ENCODE results near the gene TRMT11. TPM values are rescaled to one million over a fixed set of nuclear protein-coding genes. Genes with fewer than 3 reads are reported as not detected.

Gene TRMT11
- total RNA-seq, 1 donor from 2014 or later: 27.2 TPM

DNA sequence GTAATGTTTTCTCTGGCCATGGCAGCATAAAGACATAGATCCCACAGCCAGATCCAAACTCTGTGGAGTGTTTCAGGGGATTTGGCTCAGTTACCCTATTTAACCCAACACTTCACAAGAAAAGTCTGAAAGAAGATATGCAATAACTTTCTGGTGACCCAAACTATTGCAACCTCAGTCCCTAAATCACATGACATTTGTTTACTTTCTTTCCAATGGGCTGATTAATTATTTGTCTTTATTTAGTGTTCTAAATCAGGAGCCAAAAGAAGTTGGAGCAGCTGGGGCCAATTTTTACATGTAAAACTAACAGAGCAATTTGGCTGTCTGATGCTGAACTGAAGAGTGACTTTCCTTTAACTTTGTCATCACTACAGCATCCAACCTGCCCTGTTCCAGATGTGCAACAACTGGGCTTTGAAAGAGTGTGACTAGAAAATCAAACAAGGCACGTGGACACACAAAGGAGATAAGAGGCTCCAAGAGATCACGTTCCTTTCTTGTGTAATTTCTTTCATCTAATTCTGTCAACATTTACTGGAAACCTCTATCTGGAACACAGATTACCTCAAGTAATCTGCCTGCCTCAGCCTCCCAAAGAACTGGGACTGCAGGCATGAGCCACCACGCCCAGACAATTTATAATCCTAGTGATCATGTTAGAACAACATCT, 90.8 kb downstream of the TRMT11 start:
- no peak for DNase-seq (ENCODE audit: low read depth)

DNA sequence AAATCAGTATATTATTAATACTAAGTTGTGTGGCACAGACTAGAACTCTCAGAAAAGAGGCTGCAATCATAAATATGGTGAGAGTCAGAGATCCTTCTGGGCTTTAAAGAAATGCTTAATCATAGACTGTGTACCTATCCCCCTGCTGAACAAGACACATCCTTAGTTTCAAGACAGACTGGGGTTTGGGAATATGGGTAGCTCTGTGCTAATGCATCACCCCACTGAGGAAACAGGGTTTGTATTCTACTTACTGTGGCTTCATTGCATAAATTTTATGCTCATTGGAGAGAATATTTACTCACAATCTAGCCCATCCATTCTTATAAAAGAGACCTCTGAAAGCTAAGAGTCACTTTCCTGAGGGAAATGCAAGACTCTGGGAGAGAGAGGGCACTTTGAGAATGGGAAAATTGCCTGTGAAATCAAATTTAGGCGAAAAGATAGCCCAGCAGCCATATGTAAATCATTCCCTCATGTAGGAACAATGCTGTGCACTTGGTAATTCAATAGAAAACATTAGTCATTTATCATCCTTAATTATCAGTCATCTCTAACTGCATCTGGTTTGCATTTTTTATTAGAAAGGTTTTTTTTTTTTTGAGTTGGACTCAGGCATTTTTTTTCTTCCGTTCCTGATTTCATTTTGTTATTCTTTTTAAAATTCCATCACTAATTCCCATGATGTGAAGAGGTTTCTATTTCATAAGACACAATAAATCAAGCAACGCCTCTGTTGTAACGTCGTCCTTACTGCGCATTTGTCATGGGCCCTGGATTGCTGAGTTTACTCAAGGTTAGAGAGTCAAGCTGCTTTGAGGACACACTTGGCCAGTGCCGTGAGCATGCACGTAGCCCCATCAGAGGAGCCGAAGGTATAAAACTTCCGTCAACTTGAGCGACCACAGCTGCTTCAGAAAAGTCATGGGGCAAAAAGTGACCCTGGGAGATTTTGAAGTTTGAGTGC, 91.8 kb downstream of the TRMT11 start:
- DNase-seq (ENCODE audit: low read depth): no peak

GRCh38 chr6:126083875-126084274, 97.5 kb downstream of the TRMT11 start:
- DNase-seq (ENCODE audit: low read depth): no peak

DNA sequence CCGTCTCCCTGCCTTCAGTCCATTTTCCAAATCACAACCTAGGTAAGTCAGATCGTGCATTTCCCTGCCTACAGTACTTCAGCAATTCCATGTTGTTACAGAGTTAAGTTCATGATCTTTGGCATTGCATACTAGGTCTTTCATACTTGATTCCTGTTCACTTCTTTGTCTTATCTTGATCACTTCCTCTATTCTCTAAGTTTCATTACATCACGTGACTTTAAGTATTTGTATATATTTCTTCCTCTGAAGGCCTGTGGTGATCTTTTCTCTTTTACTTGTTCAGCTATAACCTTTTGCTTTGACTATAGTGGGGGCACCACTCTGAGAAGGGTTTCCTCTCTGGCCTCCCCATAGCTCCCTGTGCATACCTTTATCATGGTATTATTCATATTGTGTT, 100.2 kb downstream of the TRMT11 start:
- DNase-seq (ENCODE audit: low read depth): no peak

Other genes starting within 250 kb of the TRMT11 start
- gene HEY2, start 236.9 kb upstream of the TRMT11 start, total RNA-seq: not detected in 2 replicates
- gene NCOA7, start 195.6 kb upstream of the TRMT11 start, total RNA-seq: 10.6 and 59.0 TPM in 2 replicates
- gene HINT3, start 29.8 kb upstream of the TRMT11 start, total RNA-seq: 25.6 and 33.9 TPM in 2 replicates

Data from renal cortical epithelial cell (primary cell).